GM18511 (cell line): ENCODE data around the gene COPS8.

Source experiments
- ATAC-seq: cut with Tn5 transposase; IDR thresholded peaks from one replicate; pipeline ENCODE4 v1.9.1; 2021; ENCODE audit warnings: mild to moderate bottlenecking, moderate library complexity; ENCODE audit not compliant: unreplicated experiment

The COPS8 gene

DNA sequence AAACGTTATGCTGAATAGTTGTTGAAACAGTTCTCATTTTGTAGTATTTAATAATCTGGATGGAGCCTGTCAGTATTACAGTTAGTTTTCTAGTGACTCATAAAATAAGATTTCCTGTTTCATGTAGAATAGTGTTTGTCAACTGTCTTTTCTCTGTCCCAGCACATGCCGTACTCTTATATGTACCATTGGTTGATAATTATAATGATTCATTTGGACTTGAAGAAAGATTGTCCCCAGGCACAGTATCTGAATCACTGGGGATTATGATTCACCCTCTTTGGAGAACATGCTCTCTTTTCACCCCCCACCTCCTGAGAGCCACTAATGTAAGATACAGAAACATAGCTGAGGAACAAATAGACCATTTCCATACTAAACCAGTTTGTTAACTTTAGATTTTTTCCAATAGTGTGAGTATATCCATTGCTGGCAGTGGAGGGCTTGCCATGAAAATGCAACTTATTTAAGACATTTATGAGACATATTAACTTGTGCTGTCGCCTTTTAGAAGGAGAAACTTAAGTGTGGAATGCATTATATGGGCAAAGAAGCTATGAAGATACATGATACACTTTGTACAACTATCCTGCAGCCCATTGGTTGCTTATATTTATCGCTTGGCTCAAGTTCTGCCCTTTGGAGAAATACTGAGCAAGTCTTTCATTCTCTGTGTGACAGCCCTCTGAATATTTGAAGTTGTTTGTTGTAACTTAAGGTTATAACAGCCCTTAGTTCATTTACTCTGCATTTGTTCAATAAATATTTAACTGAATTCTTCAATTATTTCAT, 12.4 kb downstream of the COPS8 start:
- no peak for ATAC-seq

- ATAC-seq: no peak
Observed at GRCh38 chr2:237099804-237100203, 14.1 kb downstream of the COPS8 start.

DNA sequence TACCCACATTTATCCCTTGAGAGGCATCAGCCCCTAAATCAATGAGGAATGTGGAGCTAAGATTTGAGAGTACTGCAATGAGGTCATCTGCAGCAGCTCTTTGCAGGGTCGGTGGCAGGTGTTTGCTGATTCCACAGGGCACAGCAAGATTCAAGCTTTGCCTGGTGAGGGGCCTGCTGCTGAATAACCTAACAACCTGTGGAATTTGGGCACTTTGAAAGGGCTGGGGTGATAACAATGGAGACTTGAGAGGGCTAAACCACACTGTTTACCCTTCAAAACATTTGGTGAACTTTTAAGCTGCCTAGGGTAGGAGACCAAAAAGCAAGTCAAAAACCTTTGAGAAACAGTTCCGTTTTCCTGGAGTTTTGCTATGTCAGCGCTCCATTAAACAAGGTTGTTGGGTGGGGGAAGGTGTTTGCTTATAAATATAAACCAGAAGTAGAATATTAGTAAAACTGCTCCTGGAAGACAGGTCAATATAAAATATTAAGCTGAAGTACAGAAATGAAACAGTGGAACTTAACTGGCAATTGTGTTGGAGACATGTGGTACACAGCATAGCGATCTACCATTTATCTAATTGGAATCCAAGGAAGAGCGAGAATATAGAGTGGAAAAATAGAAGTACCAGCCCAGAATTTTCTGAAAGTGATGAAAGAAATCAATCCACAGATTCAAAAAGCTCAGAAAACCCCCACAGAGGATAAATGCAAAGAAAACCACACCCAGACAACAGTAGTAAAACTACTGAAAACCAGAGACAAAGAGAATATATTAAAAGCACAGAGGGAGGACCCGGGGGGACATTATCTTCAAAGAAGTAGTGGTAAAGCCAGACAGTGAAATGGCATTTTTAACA, 15.7 kb downstream of the COPS8 start:
- no peak for ATAC-seq

DNA sequence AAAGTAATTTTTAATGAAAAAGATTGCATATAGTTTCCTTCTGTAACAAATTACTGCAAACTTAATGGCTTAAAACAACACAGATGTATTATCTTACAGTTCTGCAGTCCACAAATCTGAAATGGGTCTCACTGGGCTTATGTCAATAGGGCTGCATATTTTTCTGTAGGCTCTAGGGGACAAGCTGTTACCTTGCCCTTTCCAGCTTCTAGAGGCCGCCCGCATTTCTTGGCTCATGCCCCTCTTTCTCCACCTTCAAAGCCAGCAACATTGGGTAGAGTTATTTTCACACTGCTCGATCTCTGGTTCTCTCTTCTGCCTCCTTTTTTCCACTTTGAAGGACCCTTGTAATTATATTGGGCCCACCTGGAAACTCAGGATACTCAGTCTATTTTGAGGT, 16.7 kb downstream of the COPS8 start:
- no peak for ATAC-seq

DNA sequence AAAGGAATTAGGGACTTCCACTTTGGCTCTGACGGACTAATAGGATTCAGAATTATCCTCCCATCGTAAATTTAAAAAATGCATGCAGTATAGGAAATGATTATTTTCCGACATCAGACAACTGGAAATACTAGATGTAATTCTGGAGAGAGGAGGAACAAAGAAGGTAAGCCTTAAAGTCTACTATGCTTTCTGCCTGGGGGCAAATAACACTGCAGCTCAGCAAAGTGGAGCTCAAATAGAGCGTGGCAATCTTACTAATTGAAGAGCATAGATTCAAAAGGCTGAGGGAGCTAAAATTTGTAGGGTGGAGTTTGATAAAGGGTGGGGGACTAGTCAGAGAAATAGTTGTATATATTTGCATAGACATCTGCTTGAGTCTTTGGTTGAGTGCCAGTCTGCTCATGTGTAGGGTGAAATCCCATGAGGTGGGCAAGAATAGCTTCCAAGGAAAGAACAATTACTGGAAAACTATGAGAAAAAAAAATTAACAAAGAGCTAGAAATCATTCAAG, 23.8 kb downstream of the COPS8 start:
- no peak for ATAC-seq

GRCh38 chr2:237113026-237113795, 27.5 kb downstream of the COPS8 start:
- ATAC-seq: no peak

GRCh38 chr2:237115870-237116269, 30.2 kb downstream of the COPS8 start:
- no peak for ATAC-seq

DNA sequence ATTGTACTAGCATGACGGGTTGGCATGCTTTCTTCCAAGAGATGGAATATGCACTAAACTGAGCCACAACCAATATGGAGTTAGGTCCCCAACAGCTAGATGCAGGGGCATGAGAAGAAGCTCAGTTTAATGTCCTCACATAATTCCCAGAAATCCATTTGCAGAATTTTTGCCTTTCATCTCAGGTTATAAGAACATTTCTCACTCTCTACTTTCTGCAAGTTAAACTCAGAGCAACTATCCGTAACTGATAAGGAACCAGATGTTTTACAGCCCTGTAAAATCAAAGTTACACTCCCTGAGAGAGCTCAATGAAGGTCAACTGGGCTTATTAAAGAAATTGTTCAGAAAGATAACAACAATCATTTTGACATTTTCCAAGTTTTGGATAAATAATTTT, 30.7 kb downstream of the COPS8 start:
- ATAC-seq: no peak

DNA sequence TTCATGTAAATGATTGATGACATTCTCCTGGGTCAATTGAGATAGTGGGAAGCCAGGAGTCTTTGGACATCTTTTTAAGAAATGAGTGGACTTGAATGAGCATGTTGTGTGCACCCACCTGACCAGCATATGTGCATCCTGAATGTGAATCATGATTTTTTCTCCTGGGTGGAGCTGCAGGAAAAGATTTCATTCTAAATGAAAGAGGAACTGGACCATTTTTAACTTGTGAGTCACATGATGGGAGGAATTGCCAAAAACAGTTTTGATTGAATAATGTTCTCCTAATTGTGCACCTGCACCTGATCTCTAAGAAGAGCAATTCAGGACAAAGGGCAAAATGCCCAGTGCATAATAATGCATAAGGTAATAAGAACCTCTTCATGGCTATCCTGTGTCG, 32.3 kb downstream of the COPS8 start:
- ATAC-seq: no peak

DNA sequence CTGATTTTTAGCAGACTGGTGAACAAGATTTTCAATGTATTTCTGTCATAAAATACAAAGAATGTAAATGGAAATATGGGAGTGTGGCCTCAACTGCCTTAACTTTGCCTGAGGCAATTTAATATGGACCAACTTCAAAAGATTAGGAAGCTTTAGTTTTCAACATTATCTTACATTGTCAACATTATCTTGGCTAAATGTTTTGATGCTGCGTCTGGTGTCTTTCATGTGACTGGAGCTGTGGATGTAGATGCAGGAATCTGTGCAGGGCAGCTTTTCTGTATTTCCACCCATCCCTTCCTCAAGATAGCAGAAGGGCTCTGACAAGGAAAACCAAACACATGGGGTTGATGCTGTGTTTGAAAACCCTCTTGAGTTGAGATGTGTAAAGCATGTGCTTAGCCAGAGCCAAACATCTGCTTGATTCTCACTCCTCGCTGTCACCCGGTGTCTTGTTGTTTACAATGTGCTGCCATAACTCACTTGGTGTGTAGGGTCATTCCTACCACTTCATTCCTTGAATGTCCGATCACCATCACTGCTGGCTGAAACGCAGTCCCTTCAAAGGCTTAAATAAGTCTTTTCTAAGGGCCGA, 33.0 kb downstream of the COPS8 start:
- ATAC-seq: no peak

DNA sequence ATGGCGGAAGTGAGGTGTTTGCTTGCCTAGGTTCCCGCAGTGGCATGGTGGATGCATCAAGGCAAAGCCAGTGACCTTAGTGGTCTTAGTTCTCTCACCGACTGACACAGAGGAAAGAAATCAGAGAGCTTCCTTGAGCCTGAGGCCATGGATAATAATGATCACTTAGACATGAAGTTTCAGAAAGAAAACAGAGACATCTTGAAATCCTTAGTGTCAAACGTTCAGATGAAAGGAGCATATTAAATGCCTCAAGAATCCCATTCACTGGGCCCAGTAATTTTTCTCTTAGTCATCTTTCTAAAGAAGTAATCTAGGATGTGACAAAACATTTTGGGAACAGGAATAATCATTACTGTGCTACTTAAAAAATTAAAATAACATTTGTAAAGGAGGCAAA, 35.2 kb downstream of the COPS8 start:
- ATAC-seq: no peak

GRCh38 chr2:237121321-237121720, 35.6 kb downstream of the COPS8 start:
- ATAC-seq: no peak

GRCh38 chr2:237122214-237122666, 36.6 kb downstream of the COPS8 start:
- ATAC-seq: peak; percentile 73

GRCh38 chr2:237124820-237125219, 39.1 kb downstream of the COPS8 start:
- no peak for ATAC-seq

DNA sequence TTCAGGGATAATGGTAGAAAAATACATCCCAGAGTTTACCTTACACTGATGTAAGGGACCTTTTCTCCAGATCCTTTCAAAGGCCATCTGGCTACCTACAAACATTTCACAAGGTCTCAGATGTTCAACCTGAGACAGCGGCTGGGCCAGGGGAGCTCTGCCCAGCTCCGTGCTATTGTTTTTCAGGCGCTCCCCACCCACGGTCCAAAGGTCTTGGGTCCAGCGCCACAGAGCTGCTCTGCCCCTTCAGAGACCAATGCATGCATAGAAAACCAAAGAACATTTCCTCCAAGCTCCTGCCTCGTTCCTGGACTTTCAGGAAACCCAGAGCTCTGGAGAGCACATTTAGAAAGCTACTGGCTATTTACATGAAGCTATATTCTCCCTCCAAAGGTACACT, 40.3 kb downstream of the COPS8 start:
- ATAC-seq: no peak

DNA sequence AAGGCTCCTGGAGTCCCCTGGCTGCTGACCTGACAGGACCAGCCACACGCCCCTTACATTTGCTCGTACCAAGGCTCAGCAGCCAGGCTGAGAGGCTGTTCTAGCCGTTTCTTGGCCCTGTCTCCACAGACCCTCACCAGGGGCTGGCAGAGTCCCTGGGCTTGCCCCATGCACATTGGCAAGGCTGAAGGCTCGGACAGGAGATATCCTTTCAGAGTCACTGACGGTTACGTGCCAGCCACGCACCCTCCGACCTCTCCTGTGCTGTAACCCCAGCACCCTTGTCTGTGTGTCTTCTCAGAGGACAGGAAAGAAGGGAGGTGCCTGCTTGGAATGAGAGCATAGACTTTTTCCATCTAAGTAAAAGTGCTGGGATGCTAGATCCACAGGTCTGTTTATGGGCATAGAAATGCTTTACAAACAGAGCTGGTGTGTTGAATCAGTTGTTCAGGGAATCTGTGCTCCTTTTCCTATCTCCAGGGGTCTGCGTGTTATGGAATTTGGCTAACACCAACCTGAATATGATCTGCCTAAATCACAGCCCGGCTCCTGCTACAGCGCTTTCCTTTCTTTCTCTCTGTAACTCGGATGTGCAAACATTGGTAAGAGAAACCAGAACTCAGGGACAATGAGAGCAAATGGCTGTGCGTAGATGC, 41.0 kb downstream of the COPS8 start:
- ATAC-seq: no peak

DNA sequence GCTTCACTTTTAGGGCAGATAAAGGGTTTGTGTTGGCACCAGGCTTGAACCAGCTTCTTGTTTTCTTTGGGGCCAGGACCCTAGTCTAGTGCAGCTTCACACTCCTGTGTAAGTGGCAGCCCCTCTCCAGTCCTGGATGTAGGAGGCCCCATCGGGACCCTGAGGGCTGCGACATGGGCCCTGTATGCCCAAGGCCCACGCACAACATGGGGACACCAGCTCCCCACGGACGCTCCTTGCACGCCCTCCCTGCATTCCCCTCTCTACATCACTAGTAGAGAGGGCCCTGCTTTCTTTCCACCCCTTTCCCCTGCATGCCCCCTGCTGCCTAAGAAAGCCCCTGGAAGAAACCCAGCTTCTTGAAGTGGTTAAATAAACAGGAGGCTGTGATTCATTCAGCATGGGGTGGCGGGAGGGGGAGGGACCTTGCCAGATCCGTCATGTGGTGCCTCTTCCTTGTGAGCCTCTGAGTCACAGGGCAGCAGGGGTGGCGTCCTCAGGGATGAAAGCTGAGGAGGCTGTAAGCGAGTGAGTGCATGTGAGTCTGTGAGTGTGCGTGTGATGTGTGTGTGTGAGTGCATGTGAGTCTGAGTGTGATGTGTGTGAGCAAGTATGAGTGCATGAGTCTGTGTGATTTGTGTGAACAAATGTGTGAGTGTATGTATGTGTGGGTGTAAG, 42.5 kb downstream of the COPS8 start:
- ATAC-seq: no peak

GRCh38 chr2:237128845-237129592, 43.3 kb downstream of the COPS8 start:
- no peak for ATAC-seq
